ENCODE data around the gene OR5F1. TPM values are rescaled to one million over a fixed set of nuclear protein-coding genes. Genes with fewer than 3 reads are reported as not detected.

Gene OR5F1
- total and polyA plus RNA-seq, 9 donors, result not detected

DNA sequence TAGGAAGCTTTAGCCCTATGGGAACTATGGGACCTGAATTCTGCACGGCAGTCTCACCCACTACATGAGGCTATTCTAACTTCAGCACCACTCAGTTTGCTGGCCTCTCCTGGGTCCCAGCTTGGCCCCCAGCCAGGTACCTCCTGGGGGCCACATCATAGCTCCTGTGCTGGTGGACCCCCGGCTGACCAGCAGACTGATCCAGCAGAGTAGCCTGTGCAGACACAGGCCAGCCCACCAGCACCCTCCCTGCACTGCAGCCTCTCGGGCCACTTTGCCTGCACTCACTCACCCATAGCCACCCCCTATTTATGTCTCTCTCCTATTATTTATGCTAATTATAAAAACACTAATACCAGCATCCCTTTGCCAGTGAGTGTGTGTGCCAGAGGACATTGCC lies 23.5 kb downstream of the OR5F1 start:
- intact Hi-C loops (cut with DNase I), result no loop called here
- Histone ChIP-seq H3K4me3 (no peak overlapping the region), H3K27me3 (no peaks in the 10 kb centered on the region), H3K36me3 (no peaks in the 10 kb centered on the region), H3K9me3 (no peaks in the 10 kb centered on the region), H3K4me1 (ENCODE audit: insufficient read depth) (no peaks in the 10 kb centered on the region), H3K27ac (no peak overlapping the region)
- 85 to 92% (median 85%) methylated on average over 3 of the region's 3 CpGs for WGBS, 3 donors
- no peak for DNase-seq
- TF ChIP-seq POLR2A (IDR thresholded peaks at IDR 0.05) (no peak), EP300 (IDR thresholded peaks at IDR 0.05) (no peak), CTCF (IDR thresholded peaks at IDR 0.05) (no peak)

DNA sequence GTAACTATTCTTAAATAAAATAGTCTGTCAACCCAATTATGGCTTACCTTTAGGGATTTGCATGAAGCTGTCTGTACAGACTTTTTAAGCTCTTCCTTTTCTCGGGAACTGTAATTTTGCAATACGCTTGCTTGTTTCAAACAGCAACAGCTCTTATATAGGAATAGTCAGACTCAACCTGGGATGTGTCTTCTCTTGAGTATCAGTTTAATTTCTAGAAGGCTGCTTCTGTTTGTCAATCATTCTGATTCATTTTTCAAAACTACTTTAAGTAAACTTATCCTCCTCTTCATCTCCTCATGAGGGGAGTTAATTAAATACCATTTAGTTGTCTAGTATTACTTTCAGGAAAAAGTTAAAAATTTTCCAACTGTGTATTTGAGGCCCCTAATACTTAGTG lies 24.6 kb downstream of the OR5F1 start, which contains the start of gene OR10AG1:
TSS of gene OR10AG1 (minus strand) at position 101 of the 400 bp plus-strand sequence. CDS start at position 63, 38 bp downstream.
- Histone ChIP-seq H3K4me3 (no peak within 1 kb of the TSS), H3K9me3 (no peaks in the 10 kb centered on the region), H3K4me1 (ENCODE audit: insufficient read depth) (no peaks in the 10 kb centered on the region), H3K27me3 (no peaks in the 10 kb centered on the region), H3K36me3 (no peaks in the 10 kb centered on the region), H3K27ac (no peak within 1 kb of the TSS)
- intact Hi-C loops (cut with DNase I), result no loop called here
- DNase-seq, result no peak
- 79 to 82% (median 79%) methylated on average over 2 of the region's 2 CpGs for WGBS, 3 donors
- TF ChIP-seq CTCF (IDR thresholded peaks at IDR 0.05), result no peak
- TF ChIP-seq EP300 (IDR thresholded peaks at IDR 0.05), result no peak
- TF ChIP-seq POLR2A (IDR thresholded peaks at IDR 0.05), result no peak

- Histone ChIP-seq H3K4me1 (ENCODE audit: insufficient read depth) (no peaks in the 10 kb centered on the region), H3K27me3 (no peaks in the 10 kb centered on the region), H3K27ac (no peak overlapping the region), H3K36me3 (no peaks in the 10 kb centered on the region), H3K9me3 (no peaks in the 10 kb centered on the region), H3K4me3 (no peak overlapping the region)
- no peak for TF ChIP-seq EP300 (IDR thresholded peaks at IDR 0.05)
- TF ChIP-seq CTCF (IDR thresholded peaks at IDR 0.05), result no peak
- TF ChIP-seq POLR2A (IDR thresholded peaks at IDR 0.05), result no peak
- DNase-seq, result no peak
- 74 to 81% (median 79%) methylated on average over 5 of the region's 5 CpGs for WGBS, 3 donors
- intact Hi-C loops (cut with DNase I), result no loop called here
These were observed 26.5 kb downstream of the OR5F1 start for GRCh38 chr11:55967914-55968313.

DNA sequence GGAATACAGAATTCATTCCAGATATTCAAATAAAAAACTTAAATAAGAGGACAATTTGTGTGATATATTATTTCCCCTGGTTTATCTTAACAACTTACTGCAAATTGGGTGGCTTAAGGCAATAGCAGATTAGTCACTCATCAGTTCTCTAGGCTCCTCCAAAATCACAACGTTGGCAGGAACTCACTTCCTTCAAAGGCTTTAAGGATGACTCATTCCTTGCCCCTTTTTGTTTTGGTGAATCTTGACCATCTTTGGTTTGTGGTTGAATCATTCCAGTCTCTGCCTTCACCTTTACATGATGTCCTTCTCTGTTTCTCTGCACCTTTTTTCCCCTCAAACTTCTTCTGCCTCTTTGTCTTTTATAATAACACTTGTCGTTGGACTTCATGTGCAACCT lies 28.0 kb downstream of the OR5F1 start:
- H3K9me3 ChIP-seq, result no peaks in the 10 kb centered on the region
- 55 to 73% (median 70%) methylated on average over 2 of the region's 2 CpGs for WGBS, 3 donors

More for the DNA sequence above, 28.0 kb downstream of the OR5F1 start:
- no peaks in the 10 kb centered on the region for H3K27me3 ChIP-seq
- no peaks in the 10 kb centered on the region for H3K4me1 ChIP-seq (ENCODE audit: insufficient read depth)
- DNase-seq, result no peak
- intact Hi-C loops (cut with DNase I), result no loop called here
- H3K27ac ChIP-seq, result no peak overlapping the region
- no peak for TF ChIP-seq CTCF (IDR thresholded peaks at IDR 0.05)
- TF ChIP-seq POLR2A (IDR thresholded peaks at IDR 0.05), result no peak
- no peak for TF ChIP-seq EP300 (IDR thresholded peaks at IDR 0.05)
- H3K36me3 ChIP-seq, result no peaks in the 10 kb centered on the region
- no peak overlapping the region for H3K4me3 ChIP-seq
